Mesothelial cell of epicardium (in vitro differentiated cells): ENCODE measurements around the gene DELE1. TPM values are rescaled to one million over a fixed set of nuclear protein-coding genes. Genes with fewer than 3 reads are reported as not detected.

Source experiments
- DNase-seq, 2 experiments: peaks; one replicate each; pipeline ENCODE4 v3.0.0; 2021; ENCODE audit warnings: low spot score in 2 of 2; ENCODE audit not compliant: unreplicated experiment in 2 of 2
- H3K27ac Mint-ChIP-seq: 2 replicates; pipeline ENCODE4 v1.8.0; 2021; ENCODE audit warnings: mixed read lengths
- H3K27me3 Mint-ChIP-seq: 2 replicates; pipeline ENCODE4 v1.8.0; 2021; ENCODE audit warnings: low read depth, mixed read lengths
- H3K36me3 Mint-ChIP-seq: 2 replicates; pipeline ENCODE4 v1.8.0; 2021; ENCODE audit warnings: mixed read lengths
- H3K4me1 Mint-ChIP-seq: 2 replicates; pipeline ENCODE4 v1.8.0; 2021; ENCODE audit warnings: mixed read lengths
- H3K4me3 Mint-ChIP-seq: 2 replicates; pipeline ENCODE4 v1.8.0; 2021; ENCODE audit warnings: mild to moderate bottlenecking, moderate library complexity, mixed read lengths
- H3K9me3 Mint-ChIP-seq: 2 replicates; pipeline ENCODE4 v1.8.0; 2021; ENCODE audit warnings: mixed read lengths
- CTCF ChIP-seq: fragments of 200-600 bp; sonication (generic); IDR thresholded peaks from one replicate; pipeline ENCODE4 v1.5.0; 2021; ENCODE audit warnings: antibody characterized with exemption; ENCODE audit not compliant: unreplicated experiment
- total RNA-seq: library from RNA; stranded (reverse); gene quantifications from 3 replicates; pipeline ENCODE4 v1.2.1, GENCODE V29; 2021

The DELE1 gene
- total RNA-seq, 1 donor from 2014 or later = 91.5 TPM

GRCh38 chr5:141902015-141902814 is 21.5 kb upstream of the DELE1 start:
- H3K27me3 Mint-ChIP-seq = peaks cover 6% of the 10 kb centered on the region
- DNase-seq = no peak
- H3K4me1 Mint-ChIP-seq = peaks cover 21% of the 10 kb centered on the region
- no peak overlapping the region for H3K4me3 Mint-ChIP-seq
- no peaks in the 10 kb centered on the region for H3K36me3 Mint-ChIP-seq
- H3K27ac Mint-ChIP-seq = peak overlapping the region; percentile 54
- TF ChIP-seq CTCF = no peak
- H3K9me3 Mint-ChIP-seq = peaks cover 4% of the 10 kb centered on the region

GRCh38 chr5:141903261-141903660 is 20.4 kb upstream of the DELE1 start:
- peaks cover 21% of the 10 kb centered on the region for H3K4me1 Mint-ChIP-seq
- H3K36me3 Mint-ChIP-seq = no peaks in the 10 kb centered on the region
- H3K27ac Mint-ChIP-seq = no peak overlapping the region
- TF ChIP-seq CTCF = no peak
- no peak overlapping the region for H3K4me3 Mint-ChIP-seq
- peaks cover 6% of the 10 kb centered on the region for H3K27me3 Mint-ChIP-seq
- H3K9me3 Mint-ChIP-seq = peaks cover 4% of the 10 kb centered on the region
- DNase-seq = no peak

GRCh38 chr5:141904551-141904950 is 19.1 kb upstream of the DELE1 start:
- no peak for DNase-seq
- Mint-ChIP-seq H3K27ac (no peak overlapping the region), H3K4me3 (no peak overlapping the region)

GRCh38 chr5:141906517-141906916 is 17.2 kb upstream of the DELE1 start:
- Mint-ChIP-seq H3K9me3 (peaks cover 8% of the 10 kb centered on the region), H3K4me3 (no peak overlapping the region), H3K27me3 (peaks cover 8% of the 10 kb centered on the region), H3K27ac (no peak overlapping the region), H3K36me3 (no peaks in the 10 kb centered on the region), H3K4me1 (peaks cover 18% of the 10 kb centered on the region)
- TF ChIP-seq CTCF = no peak
- DNase-seq = no peak

More at GRCh38 chr5:141904551-141904950, 19.1 kb upstream of the DELE1 start:
- Mint-ChIP-seq H3K9me3 (peaks cover 8% of the 10 kb centered on the region), H3K4me1 (peaks cover 21% of the 10 kb centered on the region), H3K36me3 (no peaks in the 10 kb centered on the region), H3K27me3 (peaks cover 8% of the 10 kb centered on the region)
- no peak for TF ChIP-seq CTCF

- Mint-ChIP-seq H3K36me3 (no peaks in the 10 kb centered on the region), H3K4me3 (no peak overlapping the region), H3K27me3 (peaks cover 8% of the 10 kb centered on the region)
Measured at GRCh38 chr5:141906972-141907371, 16.7 kb upstream of the DELE1 start.

More at GRCh38 chr5:141906972-141907371, 16.7 kb upstream of the DELE1 start:
- TF ChIP-seq CTCF = no peak
- no peak for DNase-seq
- Mint-ChIP-seq H3K4me1 (peaks cover 13% of the 10 kb centered on the region), H3K27ac (no peak overlapping the region), H3K9me3 (peaks cover 8% of the 10 kb centered on the region)
